K562 (cell line): ENCODE data around the gene PCSK7. TPM values are rescaled to one million over a fixed set of nuclear protein-coding genes. Genes with fewer than 3 reads are reported as not detected.
A peak's percentile ranks its signal among the peaks of the same experiment; 100 is the strongest.

ENCODE experiments used
- ATAC-seq: fragments of 200-7000 bp; cut with Tn5 transposase; 3 replicates; pipeline ENCODE4 v1.9.1; 2020; ENCODE audit warnings: moderate library complexity
- BruUV-seq: library from RNA; stranded (reverse); fragments of 400-500 nt; replicated peaks from 2 replicates; lab custom pipeline; 2021; lab: Mats Ljungman, UMichigan
- CTCF ChIA-PET: fragments of 300-600 bp; formaldehyde crosslinking; extraction: SDS; loops from one replicate; lab custom pipeline; 2021; ENCODE audit warnings: low intra/inter-chr PET ratio; lab: Yijun Ruan, JAX
- POLR2A ChIA-PET: fragments of 300-600, 350-650 bp; sonication (Branson Sonifier 250); formaldehyde crosslinking; extraction: SDS; loops from one replicate; lab custom pipeline; 2021; ENCODE audit warnings: antibody characterized with exemption, inconsistent platforms; lab: Yijun Ruan, JAX
- DNase-seq, 4 experiments: peaks; one replicate each; pipeline versions ENCODE4 v3.0.0 to v3.0.0-alpha.2; 2011 to 2018; ENCODE audit warnings: low spot score in 3 of 4, mixed read lengths in 3 of 4; ENCODE audit errors: extremely low read depth in 1 of 4
- FAIRE-seq: peaks from 2 replicates; lab custom pipeline; 2011; peaks lifted over from hg19 to GRCh38; lab: Jason Lieb, UNC
- H2AFZ ChIP-seq: 2 replicates; pipeline ENCODE4 v1.6.0; 2011; ENCODE audit warnings: low read depth, low read length, control low read depth, inconsistent platforms
- H3K27ac ChIP-seq: fragments of 200-600 bp; 3 replicates; pipeline ENCODE4 v1.8.0; 2011; ENCODE audit warnings: low read depth, mild to moderate bottlenecking, control low read depth, inconsistent platforms, low read length, moderate library complexity, mixed read lengths; ENCODE audit errors: extremely low read depth
- H3K27me3 ChIP-seq, 2 experiments: fragments of 300-600 bp in 1 of 2; 2 replicates in 1 of 2; 3 replicates in 1 of 2; pipeline versions ENCODE4 v1.6.0 to v1.8.0; 2011; ENCODE audit warnings: inconsistent platforms in 2 of 2, low read length in 2 of 2, mild to moderate bottlenecking in 1 of 2, mixed read lengths in 1 of 2, moderate library complexity in 1 of 2; ENCODE audit not compliant: control insufficient read depth in 2 of 2, insufficient read depth in 2 of 2
- H3K36me3 ChIP-seq: fragments of 300-600 bp; 3 replicates; pipeline ENCODE4 v1.8.0; 2011; ENCODE audit warnings: mild to moderate bottlenecking, low read length, inconsistent platforms; ENCODE audit not compliant: control insufficient read depth, insufficient read depth
- H3K4me1 ChIP-seq, 2 experiments: fragments of 200-600 bp in 1 of 2; replicated peaks in 1 of 2; 2 replicates in 1 of 2; 3 replicates in 1 of 2; pipeline versions ENCODE4 v1.5.1 to v1.8.0; 2011; ENCODE audit warnings: inconsistent platforms in 2 of 2, low read length in 2 of 2, mild to moderate bottlenecking in 1 of 2, mixed read lengths in 1 of 2, moderate library complexity in 1 of 2; ENCODE audit not compliant: control insufficient read depth in 2 of 2, insufficient read depth in 2 of 2
- H3K4me2 ChIP-seq: 2 replicates; pipeline ENCODE4 v1.6.1; 2011; ENCODE audit warnings: low read length, control low read depth, inconsistent platforms, mixed read lengths; ENCODE audit not compliant: insufficient read depth
- H3K4me3 ChIP-seq: fragments of 200-600 bp; sonication (generic), shearing (Covaris generic); 2 replicates; pipeline ENCODE4 v1.5.1; 2016; ENCODE audit warnings: control low read depth, inconsistent platforms
- H3K79me2 ChIP-seq: fragments of 200-600 bp; 3 replicates; pipeline ENCODE4 v1.8.0; 2011; ENCODE audit warnings: low read length, inconsistent platforms; ENCODE audit not compliant: control insufficient read depth, insufficient read depth
- H3K9ac ChIP-seq, 2 experiments: 2 replicates each; pipeline versions ENCODE4 v1.6.0 to v1.6.1; 2011; ENCODE audit warnings: low read depth in 2 of 2, low read length in 2 of 2, control low read depth in 1 of 2, inconsistent platforms in 1 of 2, mild to moderate bottlenecking in 1 of 2, mixed read lengths in 1 of 2; ENCODE audit not compliant: insufficient read depth in 1 of 2
- H3K9me1 ChIP-seq: one replicate; pipeline ENCODE4 v1.6.0; 2011; ENCODE audit warnings: inconsistent platforms, mild to moderate bottlenecking, low read length, moderate library complexity; ENCODE audit not compliant: control insufficient read depth, insufficient read depth
- H3K9me3 ChIP-seq: replicated peaks from 2 replicates; pipeline ENCODE4 v1.5.1; 2011; ENCODE audit warnings: low read depth, low read length, inconsistent platforms; ENCODE audit not compliant: control insufficient read depth, insufficient read depth
- H4K20me1 ChIP-seq: replicated peaks from 2 replicates; pipeline ENCODE4 v1.6.1; 2011; ENCODE audit warnings: low read length, inconsistent platforms, mixed read lengths; ENCODE audit not compliant: control insufficient read depth, insufficient read depth
- ETV5 ChIP-seq: sonication (generic); formaldehyde crosslinking; IDR thresholded peaks from 2 replicates; pipeline ENCODE4 v1.4.0; 2020; ENCODE audit warnings: low read depth, mild to moderate bottlenecking, missing genetic modification reagents
- FOXJ3 ChIP-seq: sonication (generic); formaldehyde crosslinking; IDR thresholded peaks from 2 replicates; pipeline ENCODE4 v1.4.0; 2020; ENCODE audit warnings: mild to moderate bottlenecking, missing genetic modification reagents
- MXD1 ChIP-seq: fragments of 250-450 bp; sonication (Bioruptor Pico); IDR thresholded peaks from 2 replicates; pipeline ENCODE4 v1.8.0; 2021; ENCODE audit warnings: borderline replicate concordance, mild to moderate bottlenecking, moderate library complexity; ENCODE audit not compliant: poor library complexity, severe bottlenecking
- PHB ChIP-seq: fragments of 250-450 bp; sonication (Bioruptor Pico); IDR thresholded peaks from 2 replicates; pipeline ENCODE4 v1.5.0; 2021
- PHTF2 ChIP-seq: fragments of 250-450 bp; sonication (Bioruptor Pico); IDR thresholded peaks from 2 replicates; pipeline ENCODE4 v1.5.0; 2021; ENCODE audit warnings: mild to moderate bottlenecking
- RBBP5 ChIP-seq: fragments of 200-600 bp; sonication (generic); IDR thresholded peaks from 2 replicates; pipeline ENCODE4 v1.6.1; 2012; ENCODE audit warnings: borderline replicate concordance, mild to moderate bottlenecking, low read length, control low read depth, inconsistent platforms; ENCODE audit not compliant: insufficient read depth, poor library complexity, severe bottlenecking
- TSC22D4 ChIP-seq: fragments of 450-650 bp; IDR thresholded peaks from 2 replicates; pipeline ENCODE4 v1.6.1; 2016; ENCODE audit warnings: missing genetic modification characterization, missing biosample characterization, control low read depth
- UBTF ChIP-seq, 2 experiments: IDR thresholded peaks; 2 replicates each; pipeline ENCODE4 v1.6.1; 2012; ENCODE audit warnings: improper control_type of control experiment in 2 of 2, low read depth in 2 of 2, low read length in 2 of 2, borderline replicate concordance in 1 of 2
- ZNF197 ChIP-seq: fragments of 200-800 bp; sonication (Bioruptor generic); IDR thresholded peaks from 2 replicates; pipeline ENCODE4 v1.6.1; 2016; ENCODE audit warnings: low read depth, missing genetic modification characterization, missing compliant biosample characterization
- ZNF668 ChIP-seq: fragments of 250-450 bp; sonication (Bioruptor Pico); IDR thresholded peaks from 2 replicates; pipeline ENCODE4 v1.8.0; 2022; ENCODE audit warnings: mild to moderate bottlenecking, inconsistent platforms
- ZNF740 ChIP-seq, 3 experiments: fragments of 200-800 bp in 1 of 3; sonication (Bioruptor generic) in 1 of 3; sonication (generic) in 1 of 3; formaldehyde crosslinking in 1 of 3; IDR thresholded peaks; 2 replicates each; pipeline versions ENCODE4 v1.6.1 to v1.8.0; 2016 to 2022; ENCODE audit warnings: mild to moderate bottlenecking in 2 of 3, missing compliant biosample characterization in 2 of 3, missing genetic modification characterization in 2 of 3, missing genetic modification reagents in 1 of 3
- WGBS: fragments of 100-300 bp; shearing (Covaris generic); methylation state at CpG from one replicate; pipeline ENCODE4 v1.1.6; 2016; ENCODE audit warnings: low coverage, mixed read lengths; ENCODE audit not compliant: insufficient coverage; ENCODE audit errors: missing lambda C conversion rate; 5-methylcytosine and 5-hydroxymethylcytosine counted together
- in situ Hi-C: fragments of 300-500 bp; cut with MboI; formaldehyde crosslinking; loops from 4 replicates; pipeline ENCODE4 v1.15.0; 2018; ENCODE audit warnings: inconsistent platforms, mixed read lengths
- intact Hi-C: fragments of 100-400 bp; cut with micrococcal nuclease; formaldehyde crosslinking; loops from 2 replicates; pipeline ENCODE4 v1.14.2; 2022
- polyA plus RNA-seq, 8 experiments: library from polyadenylated mRNA; depleted of rRNA in 4 of 8; stranded (reverse) in 5 of 8; unstranded in 3 of 8; fragments of >200 nt; fragmentation: Nextera tagmentation in 2 of 8; fragmentation: Illumina TruSeq in 1 of 8; extraction: Ambion mirVana in 2 of 8; extraction: Trizol in 1 of 8; gene quantifications; 2 replicates each; pipeline versions ENCODE4 v1.2.1 to v1.2.3, GENCODE V29; 2011 to 2014; ENCODE audit warnings: inconsistent platforms in 1 of 8, missing spikeins in 1 of 8
- total RNA-seq, 7 experiments: library from RNA; depleted of rRNA in 6 of 7; stranded (reverse); fragments of >200 nt in 6 of 7; fragmentation: Illumina TruSeq in 2 of 7; extraction: Trizol in 2 of 7; gene quantifications; 2 replicates each; pipeline versions ENCODE4 v1.2.1 to v1.2.3, GENCODE V29; 2011 to 2021; ENCODE audit warnings: low replicate concordance in 1 of 7

Gene PCSK7
- total and polyA plus RNA-seq, 9 of the 15 experiments (the other 6 are each of a cell fraction or from before 2014, with no cell fraction given): 3.1 to 29.2 (median 15.6) TPM

GRCh38 chr11:117187428-117187798, 44.5 kb downstream of the PCSK7 start:
- no peak for ATAC-seq
- Histone ChIP-seq H3K4me1 (0 out of 5 replicates have a peak, but pooled peaks cover 0 to 4% of the 10 kb centered on the region in 2 experiments), H3K79me2 (no peaks in the 10 kb centered on the region), H2AFZ (no peak overlapping the region), H4K20me1 (0 out of 2 replicates have a peak, but pooled peaks cover 3% of the 10 kb centered on the region), H3K36me3 (peaks cover 45% of the 10 kb centered on the region; the same call in 2 of the 3 replicates), H3K9ac (peak overlapping the region in 1 of 2 experiments; percentile 2; a peak in 1 of 4 replicates), H3K4me2 (no peak overlapping the region), H3K4me3 (no peak overlapping the region), H3K27ac (no peak overlapping the region), H3K9me1 (no peaks in the 10 kb centered on the region), H3K27me3 (no peaks in the 10 kb centered on the region), H3K9me3 (no peaks in the 10 kb centered on the region)
- POLR2A ChIA-PET: no interaction called here
- intact Hi-C loops (no loop called here), in situ Hi-C loops (no loop called here)
- TF ChIP-seq ZNF197 (CRISPR knock-in tag) (no peak), MXD1 (CRISPR knock-in tag) (no peak), TSC22D4 (tag) (no peak), RBBP5 (no peak), UBTF (IDR thresholded peaks at IDR 0.05; ENCODE audit: borderline replicate concordance in 1 of 2, low read depth in 2 of 2, low read length in 2 of 2) (no peak), ZNF740 (CRISPR knock-in tag; IDR thresholded peaks at IDR 0.05) (no peak), ZNF740 (tag; IDR thresholded peaks at IDR 0.05) (no peak), FOXJ3 (CRISPR knock-in tag) (no peak), PHTF2 (CRISPR knock-in tag) (no peak), ZNF668 (CRISPR knock-in tag) (no peak), PHB (no peak), ETV5 (no peak)
- BruUV-seq: no TSS peak
- 72% methylated on average over 9 of the region's 13 CpGs for WGBS
- DNase-seq: no peak
- no peak for FAIRE-seq
- CTCF ChIA-PET: no interaction called here
